ENCODE results near the gene ITPR3. TPM values are rescaled to one million over a fixed set of nuclear protein-coding genes. Genes with fewer than 3 reads are reported as not detected.

Gene ITPR3
- total and polyA plus RNA-seq, 2 donors from 2014 or later: 4.2 to 86.3 TPM

DNA sequence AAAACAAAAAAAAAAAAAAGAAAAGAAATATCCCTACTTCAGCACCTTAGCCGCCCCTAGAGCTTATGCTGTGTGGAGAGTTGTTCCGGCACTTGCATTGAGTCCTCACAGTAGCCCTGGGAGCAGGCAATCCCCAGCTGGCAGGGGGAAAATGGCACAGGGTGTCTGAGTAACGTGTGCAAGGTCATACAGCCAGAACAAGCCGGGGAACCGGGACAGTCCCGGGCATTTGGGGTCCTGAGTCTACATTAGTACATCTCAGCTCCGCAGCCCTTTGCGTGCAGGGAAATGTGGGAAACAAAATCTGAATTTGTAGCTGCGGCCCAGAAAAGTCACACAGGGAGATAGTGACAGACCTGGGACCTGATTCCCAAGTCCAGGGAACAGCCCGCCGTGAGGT, 44.5 kb upstream of the ITPR3 start:
- H3K27ac ChIP-seq (ENCODE audit: low read depth in 2 of 2, low read length in 2 of 2): peak overlapping the region in 1 of 2 donors; percentile 43
- H3K27me3 ChIP-seq (ENCODE audit: control insufficient read depth, insufficient read depth, low read length): no peaks in the 10 kb centered on the region
- no peaks in the 10 kb centered on the region for H3K9me3 ChIP-seq (ENCODE audit: control insufficient read depth in 2 of 3, insufficient read depth in 1 of 3, low read length in 3 of 3)
- FAIRE-seq: no peak
- no peak for DNase-seq
- TF ChIP-seq, protein P1, sequence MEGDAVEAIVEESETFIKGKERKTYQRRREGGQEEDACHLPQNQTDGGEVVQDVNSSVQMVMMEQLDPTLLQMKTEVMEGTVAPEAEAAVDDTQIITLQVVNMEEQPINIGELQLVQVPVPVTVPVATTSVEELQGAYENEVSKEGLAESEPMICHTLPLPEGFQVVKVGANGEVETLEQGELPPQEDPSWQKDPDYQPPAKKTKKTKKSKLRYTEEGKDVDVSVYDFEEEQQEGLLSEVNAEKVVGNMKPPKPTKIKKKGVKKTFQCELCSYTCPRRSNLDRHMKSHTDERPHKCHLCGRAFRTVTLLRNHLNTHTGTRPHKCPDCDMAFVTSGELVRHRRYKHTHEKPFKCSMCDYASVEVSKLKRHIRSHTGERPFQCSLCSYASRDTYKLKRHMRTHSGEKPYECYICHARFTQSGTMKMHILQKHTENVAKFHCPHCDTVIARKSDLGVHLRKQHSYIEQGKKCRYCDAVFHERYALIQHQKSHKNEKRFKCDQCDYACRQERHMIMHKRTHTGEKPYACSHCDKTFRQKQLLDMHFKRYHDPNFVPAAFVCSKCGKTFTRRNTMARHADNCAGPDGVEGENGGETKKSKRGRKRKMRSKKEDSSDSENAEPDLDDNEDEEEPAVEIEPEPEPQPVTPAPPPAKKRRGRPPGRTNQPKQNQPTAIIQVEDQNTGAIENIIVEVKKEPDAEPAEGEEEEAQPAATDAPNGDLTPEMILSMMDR (IDR thresholded peaks at IDR 0.05; ENCODE audit: borderline replicate concordance, extremely low read depth, insufficient read depth): no peak
- H3K4me3 ChIP-seq (ENCODE audit: low read length in 3 of 3): no peak overlapping the region
- no peak overlapping the region for H3K9ac ChIP-seq (ENCODE audit: low read length in 3 of 3)
- intact Hi-C loops (cut with DNase I): no loop called here
- H3K36me3 ChIP-seq (ENCODE audit: control insufficient read depth in 2 of 3, insufficient read depth in 3 of 3, low read length in 3 of 3): peaks cover 0 to 21% (median 15%) of the 10 kb centered on the region in 3 donors
- peaks cover 0 to 15% (median 6%) of the 10 kb centered on the region in 3 donors for H3K4me1 ChIP-seq (ENCODE audit: control insufficient read depth in 2 of 3, insufficient read depth in 2 of 3, low read depth in 1 of 3, low read length in 3 of 3)

GRCh38 chr6:33577106-33577535, 44.0 kb upstream of the ITPR3 start:
- peak in 1 of 5 donors; percentile 90 for DNase-seq
- TF ChIP-seq, protein P1 (IDR thresholded peaks at IDR 0.05; ENCODE audit: borderline replicate concordance, extremely low read depth, insufficient read depth): no peak

DNA sequence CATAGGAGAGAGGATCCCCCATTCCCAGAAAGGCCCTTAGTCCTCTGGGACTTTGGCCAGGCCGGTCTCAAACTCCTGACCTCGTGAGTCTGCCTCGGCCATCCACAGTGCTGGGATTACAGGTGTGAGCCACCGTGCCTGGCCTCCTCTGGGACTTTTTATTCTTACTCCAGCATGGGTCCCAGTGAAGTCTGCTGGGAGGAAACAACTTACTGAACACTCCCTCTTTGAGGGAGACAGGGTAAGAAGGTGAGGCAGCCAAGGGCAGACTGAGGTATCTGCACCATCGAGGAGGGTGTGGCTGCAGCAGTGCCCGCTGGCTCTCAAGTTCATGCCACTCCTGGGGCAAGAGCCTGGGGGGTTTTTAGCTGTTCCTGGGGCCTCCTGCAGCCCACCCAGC, 43.4 kb upstream of the ITPR3 start:
- Histone ChIP-seq H3K4me3 (ENCODE audit: low read length in 3 of 3) (no peak overlapping the region), H3K36me3 (ENCODE audit: control insufficient read depth in 2 of 3, insufficient read depth in 3 of 3, low read length in 3 of 3) (peaks cover 0 to 21% (median 15%) of the 10 kb centered on the region in 3 donors), H3K27ac (ENCODE audit: low read depth in 2 of 2, low read length in 2 of 2) (peak overlapping the region; percentile 26 to 43), H3K4me1 (ENCODE audit: control insufficient read depth in 2 of 3, insufficient read depth in 2 of 3, low read depth in 1 of 3, low read length in 3 of 3) (peaks cover 0 to 12% (median 6%) of the 10 kb centered on the region in 3 donors), H3K27me3 (ENCODE audit: control insufficient read depth, insufficient read depth, low read length) (no peaks in the 10 kb centered on the region), H3K9me3 (ENCODE audit: control insufficient read depth in 2 of 3, insufficient read depth in 1 of 3, low read length in 3 of 3) (no peaks in the 10 kb centered on the region), H3K9ac (ENCODE audit: low read length in 3 of 3) (peak overlapping the region in 1 of 3 donors; percentile 10)
- FAIRE-seq (no peak), DNase-seq (no peak)
- intact Hi-C loops (cut with DNase I): no loop called here
- TF ChIP-seq, protein P1 (IDR thresholded peaks at IDR 0.05; ENCODE audit: borderline replicate concordance, extremely low read depth, insufficient read depth): no peak

More at GRCh38 chr6:33577106-33577535, 44.0 kb upstream of the ITPR3 start:
- H3K9ac ChIP-seq (ENCODE audit: low read length in 3 of 3): no peak overlapping the region
- peak overlapping the region; percentile 26 to 43 for H3K27ac ChIP-seq (ENCODE audit: low read depth in 2 of 2, low read length in 2 of 2)
- peaks cover 0 to 12% (median 6%) of the 10 kb centered on the region in 3 donors for H3K4me1 ChIP-seq (ENCODE audit: control insufficient read depth in 2 of 3, insufficient read depth in 2 of 3, low read depth in 1 of 3, low read length in 3 of 3)
- no peak overlapping the region for H3K4me3 ChIP-seq (ENCODE audit: low read length in 3 of 3)
- intact Hi-C loops (cut with DNase I): no loop called here
- H3K36me3 ChIP-seq (ENCODE audit: control insufficient read depth in 2 of 3, insufficient read depth in 3 of 3, low read length in 3 of 3): peaks cover 0 to 21% (median 15%) of the 10 kb centered on the region in 3 donors
- no peaks in the 10 kb centered on the region for H3K9me3 ChIP-seq (ENCODE audit: control insufficient read depth in 2 of 3, insufficient read depth in 1 of 3, low read length in 3 of 3)
- no peaks in the 10 kb centered on the region for H3K27me3 ChIP-seq (ENCODE audit: control insufficient read depth, insufficient read depth, low read length)
- no peak for FAIRE-seq

GRCh38 chr6:33578164-33578563, 43.0 kb upstream of the ITPR3 start:
- TF ChIP-seq, protein P1 (IDR thresholded peaks at IDR 0.05; ENCODE audit: borderline replicate concordance, extremely low read depth, insufficient read depth): no peak
- H3K9ac ChIP-seq (ENCODE audit: low read length in 3 of 3): peak overlapping the region in 1 of 3 donors; percentile 10
- H3K36me3 ChIP-seq (ENCODE audit: control insufficient read depth in 2 of 3, insufficient read depth in 3 of 3, low read length in 3 of 3): peaks cover 0 to 21% (median 15%) of the 10 kb centered on the region in 3 donors
- H3K9me3 ChIP-seq (ENCODE audit: control insufficient read depth in 2 of 3, insufficient read depth in 1 of 3, low read length in 3 of 3): no peaks in the 10 kb centered on the region
- DNase-seq (no peak), FAIRE-seq (no peak)
- intact Hi-C loops (cut with DNase I): no loop called here
- no peak overlapping the region for H3K4me3 ChIP-seq (ENCODE audit: low read length in 3 of 3)
- H3K27me3 ChIP-seq (ENCODE audit: control insufficient read depth, insufficient read depth, low read length): no peaks in the 10 kb centered on the region
- H3K4me1 ChIP-seq (ENCODE audit: control insufficient read depth in 2 of 3, insufficient read depth in 2 of 3, low read depth in 1 of 3, low read length in 3 of 3): peaks cover 0 to 12% (median 6%) of the 10 kb centered on the region in 3 donors
- no peak overlapping the region for H3K27ac ChIP-seq (ENCODE audit: low read depth in 2 of 2, low read length in 2 of 2)

Measured in kidney (tissue), 14 donors.